Muscle layer of duodenum (tissue), 2 donors: ENCODE measurements around the gene MRPL55.

Experiments used
- H3K27ac ChIP-seq: one replicate; pipeline ENCODE4 v1.7.0; 2013; ENCODE audit warnings: mild to moderate bottlenecking, low read length
- H3K27me3 ChIP-seq: one replicate; pipeline ENCODE4 v1.7.0; 2013; ENCODE audit warnings: low read depth, mild to moderate bottlenecking, control low read depth, low read length
- H3K36me3 ChIP-seq, 2 donors: one replicate each; pipeline ENCODE4 v1.7.0; 2013; ENCODE audit warnings: low read length in 2 of 2, control low read depth in 1 of 2, mild to moderate bottlenecking in 1 of 2; ENCODE audit not compliant: insufficient read depth in 2 of 2, control insufficient read depth in 1 of 2
- H3K4me1 ChIP-seq, 2 donors: one replicate each; pipeline ENCODE4 v1.7.0; 2013; ENCODE audit warnings: low read length in 2 of 2, mild to moderate bottlenecking in 2 of 2, control low read depth in 1 of 2, moderate library complexity in 1 of 2; ENCODE audit not compliant: insufficient read depth in 2 of 2, control insufficient read depth in 1 of 2
- H3K4me3 ChIP-seq, 2 donors: one replicate each; pipeline ENCODE4 v1.7.0; 2013; ENCODE audit warnings: low read length in 2 of 2, low read depth in 1 of 2, mild to moderate bottlenecking in 1 of 2
- H3K9me3 ChIP-seq, 2 donors: one replicate each; pipeline ENCODE4 v1.7.0; 2013; ENCODE audit warnings: low read length in 2 of 2, control low read depth in 1 of 2, mild to moderate bottlenecking in 1 of 2; ENCODE audit not compliant: control insufficient read depth in 1 of 2
- donor health status: healthy.

Gene MRPL55

DNA sequence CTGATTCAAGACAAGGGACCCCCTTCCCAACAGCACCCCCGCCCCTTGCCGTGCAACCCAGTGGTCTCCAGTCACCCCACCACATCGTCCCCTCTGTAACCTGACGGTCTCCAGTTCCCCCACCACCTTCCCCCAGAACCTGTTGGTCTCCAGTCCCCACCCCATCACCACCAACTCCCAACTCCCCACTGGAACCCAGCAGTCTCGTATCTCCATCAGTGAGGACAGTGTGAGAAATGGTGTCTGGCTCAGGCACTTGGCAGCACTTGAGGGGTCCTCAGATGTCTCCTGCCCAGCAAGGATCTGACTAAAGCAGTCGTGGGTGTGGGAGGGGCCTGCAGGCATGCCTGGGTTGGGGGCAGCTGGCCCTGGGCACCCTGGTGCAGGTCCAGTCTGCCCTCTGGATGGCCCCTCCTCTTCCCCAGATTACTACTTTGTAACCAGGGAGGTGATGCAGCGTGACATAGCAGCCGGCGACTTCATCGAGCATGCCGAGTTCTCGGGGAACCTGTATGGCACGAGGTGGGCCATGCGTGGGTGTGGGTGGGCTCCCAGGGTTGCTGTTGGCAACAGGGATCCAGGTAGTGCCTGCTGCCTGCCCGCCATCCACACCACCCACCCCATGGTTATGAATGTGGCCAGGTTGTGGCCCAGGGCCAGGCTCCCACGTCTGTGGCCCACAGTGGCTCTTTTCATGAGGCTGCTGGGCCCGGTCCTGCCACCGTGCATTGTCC, 37.5 kb upstream of the MRPL55 start:
- Histone ChIP-seq H3K9me3 (no peaks in the 10 kb centered on the region), H3K4me3 (no peak overlapping the region), H3K36me3 (peaks cover 4 to 25% of the 10 kb centered on the region in 2 donors), H3K27ac (no peak overlapping the region), H3K4me1 (peaks cover 21 to 57% of the 10 kb centered on the region in 2 donors), H3K27me3 (no peaks in the 10 kb centered on the region)

- H3K36me3 ChIP-seq: peaks cover 4 to 25% of the 10 kb centered on the region in 2 donors
- H3K4me1 ChIP-seq: peaks cover 13 to 58% of the 10 kb centered on the region in 2 donors
- H3K27ac ChIP-seq: no peak overlapping the region
- no peaks in the 10 kb centered on the region for H3K27me3 ChIP-seq
- H3K4me3 ChIP-seq: no peak overlapping the region
- no peaks in the 10 kb centered on the region for H3K9me3 ChIP-seq
Measured at GRCh38 chr1:228145463-228146416, 36.6 kb upstream of the MRPL55 start.

DNA sequence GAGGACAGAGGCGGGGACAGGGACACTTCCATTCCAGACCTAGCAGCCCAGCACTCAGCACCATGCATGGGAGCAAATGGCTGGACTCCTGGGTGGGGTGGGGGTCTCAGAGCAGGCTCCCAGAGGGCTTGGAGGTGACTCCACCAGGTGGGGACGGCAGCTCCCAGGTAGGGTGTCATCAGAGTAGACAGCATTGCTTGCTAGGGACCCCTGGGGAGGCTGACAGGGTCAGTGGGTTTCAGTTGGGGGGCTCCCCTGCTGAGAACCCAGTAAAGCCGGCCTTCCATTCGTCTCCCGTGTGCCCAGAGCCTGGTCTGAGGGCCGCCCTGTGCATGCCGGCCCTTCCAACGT, 35.9 kb upstream of the MRPL55 start:
- no peak overlapping the region for H3K4me3 ChIP-seq
- peaks cover 4 to 29% of the 10 kb centered on the region in 2 donors for H3K36me3 ChIP-seq
- no peak overlapping the region for H3K27ac ChIP-seq
- H3K9me3 ChIP-seq: no peaks in the 10 kb centered on the region
- H3K27me3 ChIP-seq: no peaks in the 10 kb centered on the region
- peaks cover 12 to 51% of the 10 kb centered on the region in 2 donors for H3K4me1 ChIP-seq

- Histone ChIP-seq H3K4me1 (peaks cover 12 to 45% of the 10 kb centered on the region in 2 donors), H3K9me3 (no peaks in the 10 kb centered on the region), H3K27ac (no peak overlapping the region), H3K27me3 (no peaks in the 10 kb centered on the region), H3K36me3 (peaks cover 4 to 29% of the 10 kb centered on the region in 2 donors), H3K4me3 (no peak overlapping the region)
Measured at GRCh38 chr1:228144193-228144992, 35.3 kb upstream of the MRPL55 start.

GRCh38 chr1:228143480-228144192, 34.5 kb upstream of the MRPL55 start:
- Histone ChIP-seq H3K27me3 (no peaks in the 10 kb centered on the region), H3K27ac (no peak overlapping the region), H3K4me1 (peaks cover 12 to 38% of the 10 kb centered on the region in 2 donors), H3K36me3 (peaks cover 4 to 29% of the 10 kb centered on the region in 2 donors), H3K9me3 (no peaks in the 10 kb centered on the region), H3K4me3 (no peak overlapping the region)

DNA sequence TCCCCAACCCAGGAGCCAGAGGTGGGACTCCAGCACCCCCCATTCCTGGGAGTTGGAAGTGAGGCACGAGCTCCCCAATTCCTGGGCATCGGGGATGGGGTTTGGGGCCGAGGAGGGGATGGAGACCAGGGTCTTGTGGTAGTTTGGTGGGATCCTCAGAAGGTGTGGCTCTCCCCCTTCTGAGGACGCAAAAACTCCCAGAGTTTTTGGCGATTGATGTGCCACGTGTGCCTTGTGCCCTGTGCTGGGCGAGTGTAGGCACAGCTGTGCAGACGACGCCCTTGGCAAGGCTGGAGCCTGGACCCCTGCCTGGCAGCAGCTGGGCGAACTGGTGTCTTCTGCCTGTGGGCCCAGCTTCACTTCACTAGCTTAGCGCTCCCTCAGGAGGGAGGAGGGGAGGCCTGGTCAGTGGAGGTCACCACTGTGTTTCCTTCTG, 33.6 kb upstream of the MRPL55 start:
- H3K27ac ChIP-seq: peak overlapping the region; percentile 92
- H3K9me3 ChIP-seq: no peaks in the 10 kb centered on the region
- peaks cover 2 to 20% of the 10 kb centered on the region in 2 donors for H3K36me3 ChIP-seq
- H3K27me3 ChIP-seq: no peaks in the 10 kb centered on the region
- H3K4me1 ChIP-seq: peaks cover 12 to 38% of the 10 kb centered on the region in 2 donors
- H3K4me3 ChIP-seq: peak overlapping the region in 1 of 2 donors; percentile 92

DNA sequence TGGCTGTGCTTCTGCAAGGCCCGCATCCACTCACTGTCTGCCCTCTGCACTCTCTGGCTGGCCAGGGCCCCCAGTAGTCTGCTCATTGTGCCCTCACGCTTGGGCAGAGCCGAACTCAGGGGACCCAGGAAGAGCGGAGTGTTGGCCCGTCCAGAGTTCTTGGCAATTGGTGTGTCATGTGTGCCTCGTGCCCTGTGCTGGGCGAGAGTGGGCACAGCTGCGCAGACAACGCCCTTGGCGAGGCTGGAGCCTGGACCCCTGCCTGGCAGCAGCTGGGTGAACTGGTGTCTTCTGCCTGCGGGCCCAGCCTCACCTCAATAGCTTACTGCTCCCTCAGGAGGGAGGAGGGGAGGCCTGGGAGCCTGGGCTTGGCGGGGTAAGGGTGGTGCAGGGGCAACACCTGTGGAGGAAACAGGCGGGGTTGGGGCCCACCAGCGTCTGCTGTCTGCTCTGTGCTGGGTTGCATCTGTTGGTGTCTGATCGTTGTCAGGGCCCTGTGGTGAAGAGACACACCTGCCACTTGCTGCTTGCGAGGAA, 33.1 kb upstream of the MRPL55 start:
- peak overlapping the region; percentile 89 to 92 for H3K4me3 ChIP-seq
- no peaks in the 10 kb centered on the region for H3K9me3 ChIP-seq
- H3K27me3 ChIP-seq: no peaks in the 10 kb centered on the region
- H3K27ac ChIP-seq: peak overlapping the region; percentile 92
- peaks cover 12 to 38% of the 10 kb centered on the region in 2 donors for H3K4me1 ChIP-seq
- H3K36me3 ChIP-seq: peaks cover 0 to 20% of the 10 kb centered on the region in 2 donors

GRCh38 chr1:228141226-228142044, 32.3 kb upstream of the MRPL55 start:
- H3K4me3 ChIP-seq: peak overlapping the region; percentile 89 to 92
- H3K9me3 ChIP-seq: no peaks in the 10 kb centered on the region
- no peaks in the 10 kb centered on the region for H3K27me3 ChIP-seq
- peaks cover 12 to 38% of the 10 kb centered on the region in 2 donors for H3K4me1 ChIP-seq
- H3K36me3 ChIP-seq: peaks cover 0 to 13% of the 10 kb centered on the region in 2 donors
- H3K27ac ChIP-seq: peak overlapping the region; percentile 92

- Histone ChIP-seq H3K4me1 (peaks cover 12 to 38% of the 10 kb centered on the region in 2 donors), H3K4me3 (peak overlapping the region; percentile 89 to 92), H3K27ac (peak overlapping the region; percentile 92), H3K9me3 (no peaks in the 10 kb centered on the region), H3K27me3 (no peaks in the 10 kb centered on the region), H3K36me3 (peaks cover 0 to 7% of the 10 kb centered on the region in 2 donors)
Measured at GRCh38 chr1:228140724-228141225, 31.7 kb upstream of the MRPL55 start.
